LNCaP clone FGC (cell line): ENCODE measurements around the gene PIWIL4.

Experiments used
- DNase-seq: peaks from one replicate; pipeline ENCODE4 v3.0.0-alpha.2; 2011; ENCODE audit warnings: low read depth
- H3K4me3 ChIP-seq: 2 replicates; pipeline ENCODE4 v1.5.1; 2011; ENCODE audit warnings: mild to moderate bottlenecking, low read depth, low read length, control low read depth
- CTCF ChIP-seq: IDR thresholded peaks from 2 replicates; pipeline ENCODE4 v1.5.1; 2012; ENCODE audit warnings: mild to moderate bottlenecking; ENCODE audit not compliant: control insufficient read depth, insufficient read depth; ENCODE audit errors: extremely low read depth

Gene PIWIL4

GRCh38 chr11:94665116-94665659 is 98.0 kb downstream of the PIWIL4 start:
- DNase-seq = no peak
- no peak overlapping the region for H3K4me3 ChIP-seq
- TF ChIP-seq CTCF = no peak

- no peak for DNase-seq
- H3K4me3 ChIP-seq = no peak overlapping the region
Measured at GRCh38 chr11:94666792-94667721, 99.9 kb downstream of the PIWIL4 start.

GRCh38 chr11:94668212-94668793 is 101.1 kb downstream of the PIWIL4 start:
- H3K4me3 ChIP-seq = no peak overlapping the region
- no peak for TF ChIP-seq CTCF
- no peak for DNase-seq

More at GRCh38 chr11:94666792-94667721, 99.9 kb downstream of the PIWIL4 start:
- TF ChIP-seq CTCF = no peak

GRCh38 chr11:94669023-94669422 is 101.9 kb downstream of the PIWIL4 start:
- no peak overlapping the region for H3K4me3 ChIP-seq
- DNase-seq = no peak
- no peak for TF ChIP-seq CTCF
